ENCODE data around the gene FARS2. TPM values are rescaled to one million over a fixed set of nuclear protein-coding genes. Genes with fewer than 3 reads are reported as not detected.

FARS2 gene
- total RNA-seq, 1 donor from 2014 or later = 21.9 TPM

DNA sequence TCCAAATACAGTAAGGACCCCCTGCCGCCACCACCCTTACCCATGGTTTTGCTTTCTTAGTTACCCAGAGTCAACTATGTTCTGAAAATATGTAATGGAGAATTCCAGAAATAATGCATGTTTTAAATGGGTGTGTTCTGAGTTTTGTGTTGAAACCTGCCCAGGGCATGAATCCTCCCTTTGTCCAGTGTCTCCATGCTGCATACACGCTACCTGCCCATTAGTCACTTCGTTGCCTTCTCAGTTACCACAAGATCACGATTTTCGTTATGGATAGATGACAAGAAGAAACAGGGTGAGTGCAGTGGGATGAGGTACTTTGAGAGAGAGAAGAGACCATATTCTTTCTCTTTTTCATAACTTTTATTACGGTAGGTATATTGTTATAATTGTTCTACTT is 10.6 kb downstream of the FARS2 start:
- peaks cover 4% of the 10 kb centered on the region for H3K9me3 Mint-ChIP-seq
- no peaks in the 10 kb centered on the region for H3K4me1 Mint-ChIP-seq (ENCODE audit: unreplicated experiment)
- H3K36me3 Mint-ChIP-seq = peaks cover 18% of the 10 kb centered on the region
- no peaks in the 10 kb centered on the region for H3K27me3 Mint-ChIP-seq
- DNase-seq (ENCODE audit: extremely low spot score, unreplicated experiment) = no peak
- no peak overlapping the region for H3K27ac Mint-ChIP-seq
- TF ChIP-seq CTCF (conservative IDR thresholded peaks at IDR 0.05) = no peak
- no peak overlapping the region for H3K4me3 Mint-ChIP-seq

- no peak overlapping the region for H3K4me3 Mint-ChIP-seq
- H3K9me3 Mint-ChIP-seq = no peaks in the 10 kb centered on the region
- peaks cover 11% of the 10 kb centered on the region for H3K36me3 Mint-ChIP-seq
- no peak for TF ChIP-seq CTCF (conservative IDR thresholded peaks at IDR 0.05)
- no peak for DNase-seq (ENCODE audit: extremely low spot score, unreplicated experiment)
- peaks cover 10% of the 10 kb centered on the region for H3K4me1 Mint-ChIP-seq (ENCODE audit: unreplicated experiment)
- no peaks in the 10 kb centered on the region for H3K27me3 Mint-ChIP-seq
- H3K27ac Mint-ChIP-seq = no peak overlapping the region
These were observed 12.9 kb downstream of the FARS2 start for GRCh38 chr6:5274231-5274630.

- H3K36me3 Mint-ChIP-seq = peaks cover 11% of the 10 kb centered on the region
- H3K9me3 Mint-ChIP-seq = no peaks in the 10 kb centered on the region
- TF ChIP-seq CTCF (conservative IDR thresholded peaks at IDR 0.05) = no peak
- H3K4me3 Mint-ChIP-seq = no peak overlapping the region
- H3K27ac Mint-ChIP-seq = no peak overlapping the region
- DNase-seq (ENCODE audit: extremely low spot score, unreplicated experiment) = no peak
- H3K4me1 Mint-ChIP-seq (ENCODE audit: unreplicated experiment) = peaks cover 10% of the 10 kb centered on the region
- no peaks in the 10 kb centered on the region for H3K27me3 Mint-ChIP-seq
These were observed 14.2 kb downstream of the FARS2 start for GRCh38 chr6:5275497-5275896.

GRCh38 chr6:5276581-5276980 is 15.3 kb downstream of the FARS2 start:
- no peak for DNase-seq (ENCODE audit: extremely low spot score, unreplicated experiment)
- Mint-ChIP-seq H3K36me3 (peaks cover 11% of the 10 kb centered on the region), H3K27me3 (no peaks in the 10 kb centered on the region)

DNA sequence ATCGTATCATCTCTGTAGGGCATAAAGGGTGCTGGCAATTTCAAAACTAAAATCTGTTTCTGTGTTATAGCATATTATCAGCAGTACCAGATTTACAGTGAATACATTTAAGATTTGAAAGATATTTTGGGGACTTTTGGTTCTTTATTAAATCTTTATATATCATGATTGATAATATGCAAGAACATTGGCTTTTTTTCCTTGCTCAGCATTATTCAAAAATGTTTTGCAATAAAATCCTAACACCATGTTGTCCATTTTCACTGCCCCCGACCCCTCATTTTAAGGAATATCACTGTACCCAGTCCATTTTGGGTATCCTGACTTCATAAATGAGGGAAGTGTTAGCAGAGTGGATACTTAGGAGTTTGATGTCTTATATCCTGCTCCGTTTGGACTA is 16.3 kb downstream of the FARS2 start:
- DNase-seq (ENCODE audit: extremely low spot score, unreplicated experiment) = no peak
- Mint-ChIP-seq H3K4me3 (no peak overlapping the region), H3K4me1 (ENCODE audit: unreplicated experiment) (peaks cover 10% of the 10 kb centered on the region)

More at GRCh38 chr6:5276581-5276980, 15.3 kb downstream of the FARS2 start:
- no peak overlapping the region for H3K27ac Mint-ChIP-seq
- H3K4me1 Mint-ChIP-seq (ENCODE audit: unreplicated experiment) = peaks cover 10% of the 10 kb centered on the region
- TF ChIP-seq CTCF (conservative IDR thresholded peaks at IDR 0.05) = no peak
- H3K4me3 Mint-ChIP-seq = no peak overlapping the region
- H3K9me3 Mint-ChIP-seq = no peaks in the 10 kb centered on the region

More for the DNA sequence above, 16.3 kb downstream of the FARS2 start:
- H3K27me3 Mint-ChIP-seq = no peaks in the 10 kb centered on the region
- H3K27ac Mint-ChIP-seq = no peak overlapping the region
- H3K9me3 Mint-ChIP-seq = no peaks in the 10 kb centered on the region
- peaks cover 7% of the 10 kb centered on the region for H3K36me3 Mint-ChIP-seq
- TF ChIP-seq CTCF (conservative IDR thresholded peaks at IDR 0.05) = no peak
